Measurements from ENCODE around the gene CCDC192. TPM values are rescaled to one million over a fixed set of nuclear protein-coding genes. Genes with fewer than 3 reads are reported as not detected.
A peak's percentile ranks its signal among the peaks of the same experiment; 100 is the strongest.

CCDC192 gene
- polyA plus RNA-seq, 3 donors = not detected

DNA sequence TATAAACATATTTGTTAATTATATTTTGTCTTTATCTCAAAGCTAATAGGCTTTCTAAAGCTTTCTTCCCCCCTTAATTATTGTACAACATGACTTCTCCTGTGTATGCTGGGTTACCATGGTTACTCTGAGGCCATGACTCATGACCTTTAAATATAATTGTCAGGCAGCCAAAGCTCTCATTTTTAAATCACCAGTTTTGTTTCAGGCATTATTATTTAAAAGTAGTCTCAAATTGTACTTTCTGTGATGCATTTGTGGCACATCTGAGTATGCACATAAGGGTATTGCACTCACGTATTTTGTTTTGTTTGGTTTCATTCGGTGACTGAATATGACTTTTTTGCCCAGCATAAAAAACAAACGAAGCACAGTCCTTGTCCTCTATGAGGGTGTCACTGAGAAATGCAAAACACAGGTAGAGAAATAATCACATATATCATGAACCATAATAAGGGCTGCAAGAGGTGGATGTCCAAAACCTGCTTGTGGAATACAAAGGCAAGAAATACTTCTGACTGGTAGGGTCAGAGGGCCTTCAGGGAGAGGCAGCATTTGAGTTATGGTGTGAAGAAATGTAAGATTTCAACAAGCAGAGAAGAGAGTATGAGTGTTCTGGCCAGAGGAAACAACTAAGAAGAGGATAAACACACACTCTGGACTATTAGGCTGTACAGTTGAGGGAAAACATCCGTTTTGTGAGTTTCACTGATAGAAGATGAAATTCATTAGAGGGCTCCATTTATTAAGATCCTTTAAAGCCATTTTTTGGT lies 2.1 kb downstream of the CCDC192 start:
- TF ChIP-seq, protein P1, sequence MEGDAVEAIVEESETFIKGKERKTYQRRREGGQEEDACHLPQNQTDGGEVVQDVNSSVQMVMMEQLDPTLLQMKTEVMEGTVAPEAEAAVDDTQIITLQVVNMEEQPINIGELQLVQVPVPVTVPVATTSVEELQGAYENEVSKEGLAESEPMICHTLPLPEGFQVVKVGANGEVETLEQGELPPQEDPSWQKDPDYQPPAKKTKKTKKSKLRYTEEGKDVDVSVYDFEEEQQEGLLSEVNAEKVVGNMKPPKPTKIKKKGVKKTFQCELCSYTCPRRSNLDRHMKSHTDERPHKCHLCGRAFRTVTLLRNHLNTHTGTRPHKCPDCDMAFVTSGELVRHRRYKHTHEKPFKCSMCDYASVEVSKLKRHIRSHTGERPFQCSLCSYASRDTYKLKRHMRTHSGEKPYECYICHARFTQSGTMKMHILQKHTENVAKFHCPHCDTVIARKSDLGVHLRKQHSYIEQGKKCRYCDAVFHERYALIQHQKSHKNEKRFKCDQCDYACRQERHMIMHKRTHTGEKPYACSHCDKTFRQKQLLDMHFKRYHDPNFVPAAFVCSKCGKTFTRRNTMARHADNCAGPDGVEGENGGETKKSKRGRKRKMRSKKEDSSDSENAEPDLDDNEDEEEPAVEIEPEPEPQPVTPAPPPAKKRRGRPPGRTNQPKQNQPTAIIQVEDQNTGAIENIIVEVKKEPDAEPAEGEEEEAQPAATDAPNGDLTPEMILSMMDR (IDR thresholded peaks at IDR 0.05) = no peak
- Histone ChIP-seq H2AFZ (ENCODE audit: insufficient read depth, low read depth, low read length, poor library complexity, severe bottlenecking) (no peak overlapping the region), H3K36me3 (replicated peaks in 1 of 2; ENCODE audit: control insufficient read depth in 1 of 2, insufficient read depth in 2 of 2, low read length in 2 of 2) (no peaks in the 10 kb centered on the region), H3K4me1 (ENCODE audit: control insufficient read depth in 1 of 2, insufficient read depth in 2 of 2, low read length in 2 of 2) (peaks cover 0 to 6% of the 10 kb centered on the region in 2 donors), H3K4me2 (replicated peaks; ENCODE audit: extremely low read depth, low read length, poor library complexity, severe bottlenecking) (no peak overlapping the region), H3K9me3 (replicated peaks in 1 of 2; ENCODE audit: control insufficient read depth in 1 of 2, insufficient read depth in 1 of 2, low read length in 2 of 2) (no peaks in the 10 kb centered on the region), H3K27me3 (ENCODE audit: control insufficient read depth in 2 of 2, insufficient read depth in 2 of 2, low read length in 2 of 2) (no peaks in the 10 kb centered on the region), H3K27ac (ENCODE audit: low read depth in 1 of 2, low read length in 2 of 2) (no peak overlapping the region), H3K4me3 (replicated peaks in 1 of 3; ENCODE audit: low read depth in 2 of 3, low read length in 3 of 3) (no peak overlapping the region), H3K79me2 (ENCODE audit: insufficient read depth, low read length) (no peaks in the 10 kb centered on the region), H4K20me1 (ENCODE audit: insufficient read depth, low read length) (no peaks in the 10 kb centered on the region), H3K9ac (ENCODE audit: insufficient read depth, low read length, poor library complexity, severe bottlenecking) (no peak overlapping the region)
- H3K36me3 Mint-ChIP-seq = no peaks in the 10 kb centered on the region
- peak overlapping the region in 6 of 7 donors; percentile 1 to 57 (median 44) for H3K27ac Mint-ChIP-seq
- peak; percentile 30 to 68 (median 42) for DNase-seq
- H3K9me3 Mint-ChIP-seq = peaks cover 0 to 3% (median under 1%) of the 10 kb centered on the region in 7 donors
- WGBS (ENCODE audit: insufficient coverage) = no CpG with 5 or more reads among the region's 4 CpGs
- H3K4me3 Mint-ChIP-seq = no peak overlapping the region
- H3K4me1 Mint-ChIP-seq = peaks cover 8% of the 10 kb centered on the region
- peaks cover 0 to 2% (median 1%) of the 10 kb centered on the region in 3 donors for H3K27me3 Mint-ChIP-seq (ENCODE audit: low read depth in 3 of 3)
- intact Hi-C loops (cut with micrococcal nuclease) = no loop called here

DNA sequence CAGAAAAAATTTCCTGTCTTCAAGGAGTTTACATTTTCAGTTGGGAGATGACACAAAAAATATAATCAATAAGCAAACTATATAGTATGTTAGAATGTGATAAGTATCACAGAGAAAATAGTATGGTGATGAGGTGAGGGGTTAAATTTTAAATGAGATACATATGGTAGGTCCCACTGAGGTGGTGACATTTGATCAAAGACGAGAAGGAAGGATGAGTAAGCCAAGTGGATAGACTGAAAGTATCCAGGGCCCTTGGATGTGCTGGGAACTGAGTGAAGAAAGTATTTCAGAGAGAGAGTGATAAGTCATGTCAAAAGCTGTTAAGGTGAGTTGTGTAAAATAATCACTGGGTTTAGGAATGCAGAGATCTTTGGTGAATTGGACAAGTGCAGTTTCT lies 3.5 kb downstream of the CCDC192 start:
- intact Hi-C loops (cut with micrococcal nuclease) = no loop called here
- Mint-ChIP-seq H3K4me3 (no peak overlapping the region), H3K9me3 (peaks cover 0 to 3% (median 0%) of the 10 kb centered on the region in 7 donors), H3K36me3 (no peaks in the 10 kb centered on the region), H3K27me3 (ENCODE audit: low read depth in 3 of 3) (peaks cover 0 to 2% (median 0%) of the 10 kb centered on the region in 3 donors), H3K27ac (peak overlapping the region in 1 of 7 donors; percentile 50), H3K4me1 (peaks cover 8% of the 10 kb centered on the region)
- H2AFZ ChIP-seq (ENCODE audit: insufficient read depth, low read depth, low read length, poor library complexity, severe bottlenecking) = no peak overlapping the region
- no peaks in the 10 kb centered on the region for H4K20me1 ChIP-seq (ENCODE audit: insufficient read depth, low read length)
- DNase-seq = no peak
- H3K9ac ChIP-seq (ENCODE audit: insufficient read depth, low read length, poor library complexity, severe bottlenecking) = no peak overlapping the region
- H3K4me3 ChIP-seq (replicated peaks in 1 of 3; ENCODE audit: low read depth in 2 of 3, low read length in 3 of 3) = no peak overlapping the region
- H3K27me3 ChIP-seq (ENCODE audit: control insufficient read depth in 2 of 2, insufficient read depth in 2 of 2, low read length in 2 of 2) = no peaks in the 10 kb centered on the region
- no peak overlapping the region for H3K27ac ChIP-seq (ENCODE audit: low read depth in 1 of 2, low read length in 2 of 2)
- 93% methylated on average over 1 of the region's 1 CpG for WGBS (ENCODE audit: insufficient coverage)
- H3K36me3 ChIP-seq (replicated peaks in 1 of 2; ENCODE audit: control insufficient read depth in 1 of 2, insufficient read depth in 2 of 2, low read length in 2 of 2) = no peaks in the 10 kb centered on the region
- no peaks in the 10 kb centered on the region for H3K9me3 ChIP-seq (replicated peaks in 1 of 2; ENCODE audit: control insufficient read depth in 1 of 2, insufficient read depth in 1 of 2, low read length in 2 of 2)
- no peaks in the 10 kb centered on the region for H3K79me2 ChIP-seq (ENCODE audit: insufficient read depth, low read length)
- H3K4me2 ChIP-seq (replicated peaks; ENCODE audit: extremely low read depth, low read length, poor library complexity, severe bottlenecking) = no peak overlapping the region
- TF ChIP-seq, protein P1 (IDR thresholded peaks at IDR 0.05) = no peak
- peaks cover 0 to 6% of the 10 kb centered on the region in 2 donors for H3K4me1 ChIP-seq (ENCODE audit: control insufficient read depth in 1 of 2, insufficient read depth in 2 of 2, low read length in 2 of 2)
